ENCODE measurements around the gene DENND1A. TPM values are rescaled to one million over a fixed set of nuclear protein-coding genes. Genes with fewer than 3 reads are reported as not detected.

DENND1A gene
- total RNA-seq, 1 experiment from 2014 or later, result 23.5 TPM

DNA sequence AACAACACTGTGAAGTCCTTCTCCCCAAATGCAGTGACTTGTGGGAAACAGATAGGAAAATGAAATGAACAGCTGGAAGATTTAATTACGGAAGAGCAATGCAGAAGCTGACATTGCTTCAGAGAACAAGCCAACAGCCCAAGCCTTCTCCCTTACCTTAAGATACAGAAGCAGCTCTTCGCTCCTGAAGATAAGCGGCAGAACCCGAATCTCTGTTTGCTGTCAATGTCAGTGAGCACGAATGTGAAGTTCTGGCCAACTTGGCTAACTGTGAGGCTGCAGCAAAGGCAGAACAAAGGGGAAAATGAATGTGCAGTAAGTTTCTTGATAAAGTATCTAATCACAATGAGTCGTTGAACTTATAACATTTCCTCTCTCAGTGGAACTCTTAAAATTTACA is 172.4 kb downstream of the DENND1A start (continued):
- no peak for TF ChIP-seq MAX (CRISPR knock-in tag; IDR thresholded peaks at IDR 0.05)
- TF ChIP-seq, protein P1, sequence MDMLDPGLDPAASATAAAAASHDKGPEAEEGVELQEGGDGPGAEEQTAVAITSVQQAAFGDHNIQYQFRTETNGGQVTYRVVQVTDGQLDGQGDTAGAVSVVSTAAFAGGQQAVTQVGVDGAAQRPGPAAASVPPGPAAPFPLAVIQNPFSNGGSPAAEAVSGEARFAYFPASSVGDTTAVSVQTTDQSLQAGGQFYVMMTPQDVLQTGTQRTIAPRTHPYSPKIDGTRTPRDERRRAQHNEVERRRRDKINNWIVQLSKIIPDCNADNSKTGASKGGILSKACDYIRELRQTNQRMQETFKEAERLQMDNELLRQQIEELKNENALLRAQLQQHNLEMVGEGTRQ (CRISPR knock-in tag; IDR thresholded peaks at IDR 0.05), result no peak

DNA sequence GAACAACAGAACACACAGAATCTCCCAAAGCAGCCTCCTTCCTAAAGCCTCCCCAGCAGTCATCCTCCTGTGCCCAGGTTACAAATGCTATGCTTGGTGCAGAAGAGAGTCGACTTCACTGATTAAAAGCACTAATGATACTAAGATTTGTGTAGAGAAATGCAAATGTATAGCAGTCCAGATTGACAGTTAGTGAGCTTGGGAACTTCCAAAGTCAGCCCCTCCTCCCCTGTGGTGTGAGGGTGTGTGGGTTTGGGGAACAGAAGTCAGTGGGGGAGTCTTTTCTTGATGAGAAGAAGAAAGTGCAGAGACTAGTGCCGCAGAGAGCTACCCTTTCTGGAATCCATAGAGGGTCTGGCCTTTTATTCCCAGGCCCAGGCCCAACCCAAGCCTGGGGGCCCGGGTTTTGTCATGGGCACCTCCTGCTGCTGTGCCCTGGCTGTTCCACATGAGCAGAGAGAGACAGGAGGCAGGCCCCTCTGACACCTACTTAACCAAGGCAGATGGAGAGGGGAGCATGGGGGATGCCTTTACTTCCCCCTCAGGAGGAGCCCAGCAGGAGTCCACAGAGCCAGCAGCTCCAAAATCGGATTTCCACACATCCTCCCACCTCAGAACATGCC is 173.3 kb downstream of the DENND1A start:
- ChIA-PET POLR2A (no interaction called here), CTCF (interaction anchor here (1.4 kb wide), 1 partner anchor 20 kb away, joined by 5 read pairs; no protein-coding TSS in a partner anchor)
- Mint-ChIP-seq H3K4me1 (peaks cover 17% of the 10 kb centered on the region), H3K9me3 (no peaks in the 10 kb centered on the region), H3K36me3 (no peaks in the 10 kb centered on the region), H3K27ac (no peak overlapping the region), H3K27me3 (ENCODE audit: low read depth) (no peaks in the 10 kb centered on the region), H3K4me3 (no peak overlapping the region)
- no peak; the same call in 1 of the 2 replicates for ATAC-seq
- no peak for TF ChIP-seq TEAD1 (CRISPR knock-in tag; IDR thresholded peaks at IDR 0.05)
- DNase-seq (ENCODE audit: low spot score), result no peak

DNA sequence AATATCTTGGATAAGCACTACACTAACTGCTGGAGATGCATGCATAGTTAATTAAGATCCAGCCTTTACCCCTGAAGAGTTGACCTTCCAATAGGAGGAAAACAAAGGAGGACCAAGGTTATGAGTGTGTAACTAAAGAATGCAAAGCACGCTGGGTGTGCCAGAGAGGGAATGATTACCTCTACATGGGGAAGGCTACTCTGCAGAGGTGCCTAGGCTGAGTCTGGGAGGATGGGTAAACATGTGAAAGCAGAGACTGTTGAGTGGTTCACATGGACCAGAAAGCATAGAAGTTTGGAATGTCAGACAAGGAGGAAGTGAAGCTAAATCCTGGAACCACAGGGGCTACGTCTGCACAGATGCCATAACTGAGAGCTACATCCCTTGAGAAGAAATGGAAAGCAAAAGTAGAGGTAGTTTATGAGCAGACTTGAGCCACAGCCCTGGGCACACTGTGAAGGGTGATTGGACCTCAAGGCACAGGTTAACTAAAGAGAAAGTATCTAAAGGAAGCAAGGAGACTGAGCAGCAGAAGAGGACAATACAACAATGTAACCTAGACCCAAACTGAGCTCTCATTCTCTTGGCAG is 176.2 kb downstream of the DENND1A start:
- TF ChIP-seq ERG (CRISPR knock-in tag; IDR thresholded peaks at IDR 0.05), result no peak
- CTCF ChIA-PET, result no interaction called here

GRCh38 chr9:123753016-123753415 is 176.9 kb downstream of the DENND1A start:
- peaks cover 46% of the 10 kb centered on the region for H3K4me1 Mint-ChIP-seq

More for the DNA sequence above, 176.2 kb downstream of the DENND1A start:
- Mint-ChIP-seq H3K27me3 (ENCODE audit: low read depth) (no peaks in the 10 kb centered on the region), H3K27ac (peak overlapping the region; percentile 36; the same call in 1 of the 2 replicates), H3K4me1 (peaks cover 42% of the 10 kb centered on the region), H3K9me3 (no peaks in the 10 kb centered on the region), H3K4me3 (no peak overlapping the region), H3K36me3 (no peaks in the 10 kb centered on the region)
- POLR2A ChIA-PET, result interaction anchor here (0.5 kb wide), 1 partner anchor 33 kb away, joined by 3 read pairs; no protein-coding TSS in a partner anchor
- DNase-seq (ENCODE audit: low spot score) (no peak), ATAC-seq (no peak)

More at GRCh38 chr9:123753016-123753415, 176.9 kb downstream of the DENND1A start:
- no peak for DNase-seq (ENCODE audit: low spot score)
- Mint-ChIP-seq H3K9me3 (no peaks in the 10 kb centered on the region), H3K4me3 (no peak overlapping the region), H3K36me3 (no peaks in the 10 kb centered on the region), H3K27ac (no peak overlapping the region), H3K27me3 (ENCODE audit: low read depth) (no peaks in the 10 kb centered on the region)
- TF ChIP-seq, protein P2, sequence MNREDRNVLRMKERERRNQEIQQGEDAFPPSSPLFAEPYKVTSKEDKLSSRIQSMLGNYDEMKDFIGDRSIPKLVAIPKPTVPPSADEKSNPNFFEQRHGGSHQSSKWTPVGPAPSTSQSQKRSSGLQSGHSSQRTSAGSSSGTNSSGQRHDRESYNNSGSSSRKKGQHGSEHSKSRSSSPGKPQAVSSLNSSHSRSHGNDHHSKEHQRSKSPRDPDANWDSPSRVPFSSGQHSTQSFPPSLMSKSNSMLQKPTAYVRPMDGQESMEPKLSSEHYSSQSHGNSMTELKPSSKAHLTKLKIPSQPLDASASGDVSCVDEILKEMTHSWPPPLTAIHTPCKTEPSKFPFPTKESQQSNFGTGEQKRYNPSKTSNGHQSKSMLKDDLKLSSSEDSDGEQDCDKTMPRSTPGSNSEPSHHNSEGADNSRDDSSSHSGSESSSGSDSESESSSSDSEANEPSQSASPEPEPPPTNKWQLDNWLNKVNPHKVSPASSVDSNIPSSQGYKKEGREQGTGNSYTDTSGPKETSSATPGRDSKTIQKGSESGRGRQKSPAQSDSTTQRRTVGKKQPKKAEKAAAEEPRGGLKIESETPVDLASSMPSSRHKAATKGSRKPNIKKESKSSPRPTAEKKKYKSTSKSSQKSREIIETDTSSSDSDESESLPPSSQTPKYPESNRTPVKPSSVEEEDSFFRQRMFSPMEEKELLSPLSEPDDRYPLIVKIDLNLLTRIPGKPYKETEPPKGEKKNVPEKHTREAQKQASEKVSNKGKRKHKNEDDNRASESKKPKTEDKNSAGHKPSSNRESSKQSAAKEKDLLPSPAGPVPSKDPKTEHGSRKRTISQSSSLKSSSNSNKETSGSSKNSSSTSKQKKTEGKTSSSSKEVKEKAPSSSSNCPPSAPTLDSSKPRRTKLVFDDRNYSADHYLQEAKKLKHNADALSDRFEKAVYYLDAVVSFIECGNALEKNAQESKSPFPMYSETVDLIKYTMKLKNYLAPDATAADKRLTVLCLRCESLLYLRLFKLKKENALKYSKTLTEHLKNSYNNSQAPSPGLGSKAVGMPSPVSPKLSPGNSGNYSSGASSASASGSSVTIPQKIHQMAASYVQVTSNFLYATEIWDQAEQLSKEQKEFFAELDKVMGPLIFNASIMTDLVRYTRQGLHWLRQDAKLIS (CRISPR knock-in tag; IDR thresholded peaks at IDR 0.05; ENCODE audit: borderline replicate concordance), result no peak
- TF ChIP-seq ZNF396 (CRISPR knock-in tag; IDR thresholded peaks at IDR 0.05; ENCODE audit: borderline replicate concordance), result no peak
- TF ChIP-seq NR1H2 (CRISPR knock-in tag; IDR thresholded peaks at IDR 0.05), result no peak
- TF ChIP-seq FOXK1 (CRISPR knock-in tag; IDR thresholded peaks at IDR 0.05), result no peak
- TF ChIP-seq GRHL2 (CRISPR knock-in tag; IDR thresholded peaks at IDR 0.05; ENCODE audit: insufficient replicate concordance, severe bottlenecking), result no peak
- TF ChIP-seq OVOL2 (CRISPR knock-in tag; IDR thresholded peaks at IDR 0.05; ENCODE audit: borderline replicate concordance), result no peak
- no peak for TF ChIP-seq ATF6 (CRISPR knock-in tag; IDR thresholded peaks at IDR 0.05)
- TF ChIP-seq RELA (CRISPR knock-in tag; IDR thresholded peaks at IDR 0.05; ENCODE audit: borderline replicate concordance), result no peak
- TF ChIP-seq E2F5 (CRISPR knock-in tag; IDR thresholded peaks at IDR 0.05), result no peak
- TF ChIP-seq CREB1 (CRISPR knock-in tag; IDR thresholded peaks at IDR 0.05), result no peak
- no peak for TF ChIP-seq NFATC4 (CRISPR knock-in tag; IDR thresholded peaks at IDR 0.05)
- TF ChIP-seq EMX1 (CRISPR knock-in tag; IDR thresholded peaks at IDR 0.05), result no peak
- CTCF ChIA-PET, result interaction anchor here (0.9 kb wide), 1 partner anchor 9 kb away, joined by 3 read pairs; no protein-coding TSS in a partner anchor
- POLR2A ChIA-PET, result no interaction called here
- ATAC-seq, result no peak
